NB4 (cell line): Measurements from ENCODE around the gene ROMO1.
"Not testable (repeated sequence)": the region's sequence is repeated elsewhere in the genome, so short reads cannot be mapped to it uniquely, and the experiment has no call there.

Experiments
- DNase-seq: peaks from one replicate; pipeline ENCODE4 v3.0.0; 2010; ENCODE audit warnings: low read depth
- H3K4me3 ChIP-seq: one replicate; pipeline ENCODE4 v1.5.1; 2011; ENCODE audit warnings: mild to moderate bottlenecking, low read depth, low read length, moderate library complexity
- CTCF ChIP-seq: IDR thresholded peaks from one replicate; pipeline ENCODE4 v1.5.1; 2012; ENCODE audit warnings: low read depth, low read length
- MAX ChIP-seq: IDR thresholded peaks from 2 replicates; pipeline ENCODE4 v1.6.1; 2011; ENCODE audit warnings: low read depth, low read length
- MYC ChIP-seq: IDR thresholded peaks from 2 replicates; pipeline ENCODE4 v1.6.1; 2011; ENCODE audit warnings: low read depth, low read length
- POLR2A ChIP-seq: IDR thresholded peaks from 2 replicates; pipeline ENCODE4 v1.6.1; 2011; ENCODE audit warnings: mild to moderate bottlenecking; ENCODE audit not compliant: insufficient read length; ENCODE audit errors: extremely low read depth

The ROMO1 gene

GRCh38 chr20:35702824-35703695 is 3.9 kb downstream of the ROMO1 start:
- DNase-seq, result no peak
- no peak overlapping the region for H3K4me3 ChIP-seq
- TF ChIP-seq POLR2A (no peak), CTCF (no peak), MAX (no peak)

GRCh38 chr20:35704514-35705261 is 5.5 kb downstream of the ROMO1 start:
- H3K4me3 ChIP-seq, result no peak overlapping the region
- DNase-seq, result no peak
- no peak for TF ChIP-seq CTCF
- no peak for TF ChIP-seq MYC
- TF ChIP-seq POLR2A, result no peak
- no peak for TF ChIP-seq MAX

- not testable (repeated sequence) for H3K4me3 ChIP-seq, DNase-seq
These were observed 6.7 kb downstream of the ROMO1 start for GRCh38 chr20:35705894-35706293.

- not testable (repeated sequence) for DNase-seq
These were observed 7.7 kb downstream of the ROMO1 start for GRCh38 chr20:35706591-35707529.

GRCh38 chr20:35708502-35708901 is 9.3 kb downstream of the ROMO1 start:
- DNase-seq, result no peak
- no peak for TF ChIP-seq POLR2A
- TF ChIP-seq CTCF, result no peak
- no peak for TF ChIP-seq MYC
- no peak for TF ChIP-seq MAX
- H3K4me3 ChIP-seq, result no peak overlapping the region

More at GRCh38 chr20:35706591-35707529, 7.7 kb downstream of the ROMO1 start:
- not testable (repeated sequence) for H3K4me3 ChIP-seq

GRCh38 chr20:35709259-35709658 is 10.1 kb downstream of the ROMO1 start:
- DNase-seq, result no peak
- H3K4me3 ChIP-seq, result no peak overlapping the region
- TF ChIP-seq POLR2A, result no peak
- TF ChIP-seq CTCF, result no peak
- TF ChIP-seq MAX, result no peak
- no peak for TF ChIP-seq MYC
